IMR-90 (cell line): ENCODE data around the gene LAMC3. TPM values are rescaled to one million over a fixed set of nuclear protein-coding genes. Genes with fewer than 3 reads are reported as not detected.

Source experiments
- ATAC-seq: fragments of 200-7000 bp; cut with Tn5 transposase; 2 replicates; pipeline ENCODE4 v1.9.1; 2020; ENCODE audit warnings: low read depth, mild to moderate bottlenecking, moderate library complexity
- BruUV-seq: library from RNA; stranded (reverse); fragments of 400-500 nt; replicated peaks from 2 replicates; lab custom pipeline; 2021; lab: Mats Ljungman, UMichigan
- CTCF ChIA-PET: fragments of 300-600 bp; formaldehyde crosslinking; extraction: SDS; loops from one replicate; lab custom pipeline; 2021; ENCODE audit warnings: antibody characterized with exemption; lab: Yijun Ruan, JAX
- POLR2A ChIA-PET: fragments of 300-600 bp; sonication (Branson Sonifier 250); formaldehyde crosslinking; loops from one replicate; lab custom pipeline; 2022; ENCODE audit warnings: antibody characterized with exemption; ENCODE audit not compliant: unreplicated experiment; lab: Charles Lee
- DNase-seq: peaks from one replicate; pipeline ENCODE4 v3.0.0; 2013
- H2AFZ ChIP-seq: replicated peaks from 2 replicates; pipeline ENCODE3; 2013; ENCODE audit warnings: low read length, mild to moderate bottlenecking; ENCODE audit not compliant: poor library complexity
- H2AK5ac ChIP-seq: 2 replicates; pipeline ENCODE4 v1.6.1; 2013; ENCODE audit warnings: low read depth, low read length, inconsistent platforms
- H2AK9ac ChIP-seq: replicated peaks from 2 replicates; pipeline ENCODE3; 2013; ENCODE audit warnings: mild to moderate bottlenecking, low read depth, low read length, moderate library complexity; ENCODE audit not compliant: poor library complexity
- H2BK120ac ChIP-seq: 2 replicates; pipeline ENCODE4 v1.6.1; 2013; ENCODE audit warnings: low read depth, low read length, inconsistent platforms
- H2BK15ac ChIP-seq: 3 replicates; pipeline ENCODE4 v1.6.1; 2013; ENCODE audit warnings: low read depth, low read length, inconsistent platforms
- H2BK20ac ChIP-seq: 2 replicates; pipeline ENCODE4 v1.6.1; 2013; ENCODE audit warnings: low read depth, mild to moderate bottlenecking, inconsistent platforms, low read length, moderate library complexity
- H2BK5ac ChIP-seq: 2 replicates; pipeline ENCODE4 v1.6.1; 2013; ENCODE audit warnings: mild to moderate bottlenecking, low read depth, low read length, inconsistent platforms; ENCODE audit not compliant: poor library complexity, severe bottlenecking
- H3K14ac ChIP-seq: replicated peaks from 2 replicates; pipeline ENCODE4 v1.6.1; 2013; ENCODE audit warnings: low read depth, low read length, inconsistent platforms
- H3K18ac ChIP-seq: 2 replicates; pipeline ENCODE4 v1.6.1; 2013; ENCODE audit warnings: low read depth, low read length, control low read depth
- H3K23ac ChIP-seq: 2 replicates; pipeline ENCODE4 v1.6.1; 2013; ENCODE audit warnings: low read depth, low read length, inconsistent platforms
- H3K27ac ChIP-seq: 2 replicates; pipeline ENCODE4 v1.5.1; 2013; ENCODE audit warnings: mild to moderate bottlenecking, control low read depth, low read length; ENCODE audit not compliant: insufficient read depth
- H3K27me3 ChIP-seq: 2 replicates; pipeline ENCODE4 v1.6.1; 2013; ENCODE audit warnings: low read length; ENCODE audit not compliant: control insufficient read depth, insufficient read depth
- H3K36me3 ChIP-seq: 2 replicates; pipeline ENCODE4 v1.6.1; 2013; ENCODE audit warnings: low read length, mixed read lengths; ENCODE audit not compliant: control insufficient read depth, insufficient read depth
- H3K4ac ChIP-seq: 2 replicates; pipeline ENCODE4 v1.6.1; 2013; ENCODE audit warnings: low read depth, low read length, inconsistent platforms
- H3K4me1 ChIP-seq: 2 replicates; pipeline ENCODE4 v1.6.1; 2013; ENCODE audit warnings: low read length, mixed read lengths; ENCODE audit not compliant: control insufficient read depth, insufficient read depth
- H3K4me2 ChIP-seq: 2 replicates; pipeline ENCODE4 v1.6.1; 2013; ENCODE audit warnings: low read depth, mild to moderate bottlenecking, control low read depth, low read length, moderate library complexity
- H3K4me3 ChIP-seq: 2 replicates; pipeline ENCODE4 v1.5.1; 2013; ENCODE audit warnings: low read depth, mild to moderate bottlenecking, control low read depth, low read length, moderate library complexity; ENCODE audit not compliant: insufficient read depth
- H3K56ac ChIP-seq: 2 replicates; pipeline ENCODE4 v1.6.1; 2013; ENCODE audit warnings: low read length, inconsistent platforms; ENCODE audit not compliant: insufficient read depth; ENCODE audit errors: extremely low read depth
- H3K79me1 ChIP-seq, 2 experiments: 2 replicates each; pipeline ENCODE4 v1.6.1; 2013; ENCODE audit warnings: low read length in 2 of 2, inconsistent platforms in 1 of 2, low read depth in 1 of 2
- H3K9ac ChIP-seq: 2 replicates; pipeline ENCODE4 v1.6.1; 2013; ENCODE audit warnings: low read depth, low read length, control low read depth
- H3K9me1 ChIP-seq: 2 replicates; pipeline ENCODE4 v1.6.1; 2013; ENCODE audit warnings: low read length, inconsistent platforms; ENCODE audit not compliant: insufficient read depth
- H3K9me3 ChIP-seq: 2 replicates; pipeline ENCODE4 v1.6.1; 2013; ENCODE audit warnings: low read length; ENCODE audit not compliant: control insufficient read depth, insufficient read depth
- H4K20me1 ChIP-seq: 2 replicates; pipeline ENCODE4 v1.6.1; 2013; ENCODE audit warnings: low read length, inconsistent platforms; ENCODE audit not compliant: insufficient read depth
- H4K5ac ChIP-seq: 2 replicates; pipeline ENCODE4 v1.6.1; 2013; ENCODE audit warnings: mild to moderate bottlenecking, low read depth, low read length, control low read depth
- H4K8ac ChIP-seq, 2 experiments: 2 replicates each; pipeline ENCODE4 v1.6.1; 2013; ENCODE audit warnings: low read depth in 2 of 2, low read length in 2 of 2, control low read depth in 1 of 2, inconsistent platforms in 1 of 2
- H4K91ac ChIP-seq: 2 replicates; pipeline ENCODE4 v1.6.1; 2013; ENCODE audit warnings: low read depth, low read length, inconsistent platforms; ENCODE audit not compliant: insufficient read depth
- MXI1 ChIP-seq: IDR thresholded peaks from 2 replicates; pipeline ENCODE4 v1.6.1; 2012; ENCODE audit warnings: low read depth, mild to moderate bottlenecking, low read length, moderate library complexity, borderline replicate concordance
- NFE2L2 ChIP-seq: fragments of 150-350 bp; IDR thresholded peaks from 2 replicates; pipeline ENCODE4 v1.6.1; 2016; ENCODE audit warnings: low read depth, mild to moderate bottlenecking, low read length
- RFX5 ChIP-seq: IDR thresholded peaks from 2 replicates; pipeline ENCODE4 v1.8.0; 2012; ENCODE audit warnings: low read depth, mild to moderate bottlenecking, low read length, moderate library complexity
- WGBS, 2 experiments: methylation state at CpG; one replicate each; pipeline versions ENCODE4 v1.1.5 to v1.1.7; 2013; ENCODE audit warnings: missing lambda C conversion rate in 2 of 2; ENCODE audit not compliant: insufficient read length in 1 of 2; ENCODE audit errors: extremely low coverage in 2 of 2; 5-methylcytosine and 5-hydroxymethylcytosine counted together
- dilution Hi-C: fragments of 300-500 bp; cut with HindIII; formaldehyde crosslinking; loops from one replicate; pipeline ENCODE4 v1.14.3; 2018; ENCODE audit warnings: low sequenced_read_pairs; ENCODE audit not compliant: unreplicated experiment
- in situ Hi-C: fragments of 300-500 bp; cut with MboI; formaldehyde crosslinking; loops from 3 replicates; pipeline ENCODE4 v1.14.3; 2019; ENCODE audit warnings: low sequenced_read_pairs, inconsistent platforms, mixed read lengths
- intact Hi-C: fragments of 100-400 bp; cut with micrococcal nuclease; formaldehyde crosslinking; loops from 2 replicates; pipeline ENCODE4 v1.10.0; 2022
- polyA plus RNA-seq, 3 experiments: library from polyadenylated mRNA; depleted of rRNA; stranded (reverse); fragments of >200 nt; gene quantifications; 2 replicates each; pipeline ENCODE4 v1.2.3, GENCODE V29; 2012; ENCODE audit warnings: low replicate concordance in 1 of 3
- total RNA-seq: library from RNA; depleted of rRNA; stranded (reverse); fragments of >200 nt; gene quantifications from 2 replicates; pipeline ENCODE4 v1.2.3, GENCODE V29; 2012

The LAMC3 gene
- total and polyA plus RNA-seq, 2 of the 4 experiments (the other 2 are of a cell fraction) = not detected

DNA sequence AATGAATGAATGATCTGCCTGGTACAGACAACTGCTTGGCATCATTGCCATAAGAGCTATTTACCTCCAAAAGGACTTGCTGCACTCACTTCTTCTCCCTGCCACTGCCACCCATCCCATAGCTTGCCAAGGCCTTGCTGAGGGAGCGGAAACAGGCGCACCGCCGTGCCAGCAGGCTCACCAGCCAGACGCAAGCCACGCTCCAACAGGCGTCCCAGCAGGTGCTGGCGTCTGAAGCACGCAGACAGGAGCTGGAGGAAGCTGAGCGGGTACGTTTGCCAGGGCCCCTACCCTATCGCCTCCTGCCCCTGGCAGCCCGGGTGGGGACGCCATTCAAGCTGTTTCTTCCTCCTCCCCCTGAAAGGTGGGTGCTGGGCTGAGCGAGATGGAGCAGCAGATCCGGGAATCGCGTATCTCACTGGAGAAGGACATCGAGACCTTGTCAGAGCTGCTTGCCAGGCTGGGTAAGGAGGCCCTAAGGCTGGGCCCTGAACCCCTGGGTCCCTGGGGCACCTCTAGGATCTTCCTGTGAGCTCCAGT, 78.5 kb downstream of the LAMC3 start:
- ChIA-PET POLR2A (no interaction called here), CTCF (no interaction called here)
- no peaks in the 10 kb centered on the region for H3K79me1 ChIP-seq
- no peak overlapping the region for H3K18ac ChIP-seq
- H2BK120ac ChIP-seq = no peak overlapping the region
- no peak overlapping the region for H2BK15ac ChIP-seq
- H3K23ac ChIP-seq = no peak overlapping the region
- H3K4me2 ChIP-seq = no peak overlapping the region
- no peak for ATAC-seq
- H2AK5ac ChIP-seq = no peak overlapping the region
- peaks cover 46% of the 10 kb centered on the region for H3K27me3 ChIP-seq
- no peak overlapping the region for H2AK9ac ChIP-seq
- no peaks in the 10 kb centered on the region for H4K20me1 ChIP-seq
- in situ Hi-C loops (no loop called here), dilution Hi-C loops (no loop called here), intact Hi-C loops (no loop called here)
- DNase-seq = no peak
- H2AFZ ChIP-seq = peak overlapping the region; percentile 3
- TF ChIP-seq RFX5 (no peak), NFE2L2 (no peak), MXI1 (no peak)
- H2BK20ac ChIP-seq = no peak overlapping the region
- H3K9ac ChIP-seq = no peak overlapping the region
- H4K8ac ChIP-seq = no peak overlapping the region
- H4K91ac ChIP-seq = no peak overlapping the region
- no peak overlapping the region for H3K27ac ChIP-seq
- no TSS peak for BruUV-seq
- no peak overlapping the region for H3K4ac ChIP-seq
- H3K9me1 ChIP-seq = no peaks in the 10 kb centered on the region
- no peak overlapping the region for H3K56ac ChIP-seq
- H3K36me3 ChIP-seq = no peaks in the 10 kb centered on the region
- no peaks in the 10 kb centered on the region for H3K9me3 ChIP-seq
- no peak overlapping the region for H3K4me3 ChIP-seq
- 80% methylated on average over 8 of the region's 19 CpGs; no CpG with 5 or more reads in 1 of the 2 experiments for WGBS, 2 experiments
- no peak overlapping the region for H4K5ac ChIP-seq
- no peak overlapping the region for H3K14ac ChIP-seq
- H3K4me1 ChIP-seq = no peaks in the 10 kb centered on the region
- H2BK5ac ChIP-seq = no peak overlapping the region
